ENCODE data around the gene METTL17.
"Not testable (repeated sequence)": the region's sequence is repeated elsewhere in the genome, so short reads cannot be mapped to it uniquely, and the experiment has no call there.

The METTL17 gene
- 53.2 to 78.7 (median 63.4) reads per million in 4 donors for total RNA-seq

- peak; percentile 70 to 95 (median 79) for DNase-seq
These were observed at the start of gene METTL17 for GRCh38 chr14:20989787-20990600. TSS of gene METTL17 (plus strand) at chr14:20989980. CDS start at chr14:20990003, 23 bp downstream.

DNA sequence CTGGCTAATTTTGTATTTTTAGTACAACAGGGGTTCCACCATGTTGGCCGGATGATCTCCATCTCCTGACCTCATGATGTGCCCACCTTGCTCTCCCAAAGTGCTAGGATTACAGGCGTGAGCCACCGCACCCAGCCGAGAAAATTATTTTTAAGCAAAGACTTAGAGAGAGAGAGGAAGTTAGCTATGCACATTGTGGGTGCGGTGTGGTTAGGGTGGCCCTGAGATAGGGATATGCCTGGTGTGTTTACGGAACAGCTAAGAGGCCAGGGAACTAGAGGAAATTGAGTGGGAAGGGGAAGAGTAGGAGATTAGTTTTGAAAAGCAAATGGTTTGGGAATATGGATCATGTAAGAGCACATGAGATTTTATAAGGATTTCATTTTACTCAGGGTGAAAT lies 44.6 kb upstream of the METTL17 start:
- DNase-seq, result not testable (repeated sequence)

GRCh38 chr14:20946707-20947106 lies 43.1 kb upstream of the METTL17 start:
- not testable (repeated sequence) for DNase-seq

- DNase-seq, result not testable (repeated sequence)
These were observed 34.8 kb upstream of the METTL17 start, which contains the start of gene RNASE2 for GRCh38 chr14:20954736-20955537. TSS of gene RNASE2 (plus strand) at chr14:20955487. CDS start at chr14:20955772, 285 bp downstream.

DNA sequence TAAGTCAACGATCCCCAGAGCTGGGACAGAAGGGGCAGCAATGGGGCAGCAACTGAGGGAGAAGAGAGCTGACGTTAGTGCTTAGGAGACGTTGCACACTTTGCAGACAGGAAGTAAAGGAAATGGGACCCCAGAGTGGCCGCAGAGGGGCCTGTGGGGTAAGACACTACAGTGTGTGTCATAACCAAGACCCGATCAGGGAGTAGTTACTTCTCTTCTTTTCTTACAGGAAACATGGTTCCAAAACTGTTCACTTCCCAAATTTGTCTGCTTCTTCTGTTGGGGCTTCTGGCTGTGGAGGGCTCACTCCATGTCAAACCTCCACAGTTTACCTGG lies 34.3 kb upstream of the METTL17 start:
- DNase-seq, result not testable (repeated sequence)

DNA sequence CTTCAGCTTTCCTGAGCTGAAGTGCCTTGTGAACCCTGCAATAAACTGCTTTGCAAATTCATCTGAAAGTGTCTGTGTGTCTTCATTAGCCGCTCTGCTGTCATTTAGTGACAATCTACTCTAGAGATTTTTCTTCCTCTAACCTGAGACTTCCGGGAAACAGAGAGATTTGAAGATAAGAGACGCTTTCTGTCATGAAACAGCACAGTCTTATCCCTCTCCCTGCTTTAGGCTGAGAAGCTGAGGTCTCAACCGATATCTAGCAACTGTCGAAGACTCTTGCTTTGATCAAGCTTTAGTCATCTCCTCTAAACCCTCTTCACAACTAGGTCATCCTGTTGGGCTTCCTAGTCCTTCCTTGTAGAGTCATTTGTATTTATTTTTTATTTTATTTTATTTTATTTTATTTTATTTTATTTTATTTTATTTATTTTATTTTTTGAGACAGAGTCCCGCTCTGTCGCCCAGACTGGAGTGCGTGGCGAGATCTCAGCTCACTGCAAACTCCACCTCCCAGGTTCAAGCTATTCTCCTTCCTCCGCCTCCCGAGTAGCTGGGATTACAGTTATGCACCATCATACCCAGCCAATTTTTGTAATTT lies 33.3 kb upstream of the METTL17 start:
- peak in 1 of 5 donors; percentile 57 for DNase-seq

DNA sequence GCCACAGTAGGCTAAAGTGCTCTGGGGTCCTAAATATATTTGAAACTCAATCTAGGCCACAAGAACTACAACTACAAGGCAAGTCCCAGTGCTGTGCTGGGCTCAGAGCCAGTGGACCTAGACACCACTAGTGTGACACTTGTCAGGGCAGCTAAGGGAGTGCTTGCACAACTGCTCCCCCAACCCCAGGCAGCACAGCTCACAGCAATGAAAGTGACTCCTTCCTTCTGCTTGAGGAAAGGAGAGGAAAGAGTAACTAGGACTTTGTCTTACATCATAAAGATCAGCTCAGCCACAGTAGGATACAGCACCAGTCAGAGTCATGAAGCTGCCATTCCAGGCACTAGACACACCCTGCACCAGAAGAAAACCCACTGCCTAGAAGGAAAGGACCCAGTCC lies 30.8 kb upstream of the METTL17 start:
- DNase-seq, result not testable (repeated sequence)

DNA sequence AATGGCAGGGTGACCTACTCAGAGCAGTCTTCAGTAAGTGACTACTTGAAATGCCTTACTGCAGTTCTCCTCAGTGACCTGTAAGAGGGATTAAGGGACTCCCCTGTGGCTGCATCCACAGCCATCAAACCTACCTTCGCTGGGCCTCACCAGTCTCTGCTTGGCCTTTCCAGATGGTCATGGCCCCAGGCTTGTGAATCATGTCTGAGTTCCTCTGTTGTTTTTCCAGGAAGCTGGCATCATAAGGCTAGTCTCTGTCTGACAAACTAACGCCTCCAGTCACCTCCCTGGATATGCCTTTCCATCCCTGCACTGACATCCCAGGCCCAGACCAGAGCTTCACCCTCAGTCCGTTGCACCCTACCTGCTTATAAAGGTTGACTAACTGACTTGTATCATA lies 20.4 kb upstream of the METTL17 start:
- DNase-seq, result no peak

DNA sequence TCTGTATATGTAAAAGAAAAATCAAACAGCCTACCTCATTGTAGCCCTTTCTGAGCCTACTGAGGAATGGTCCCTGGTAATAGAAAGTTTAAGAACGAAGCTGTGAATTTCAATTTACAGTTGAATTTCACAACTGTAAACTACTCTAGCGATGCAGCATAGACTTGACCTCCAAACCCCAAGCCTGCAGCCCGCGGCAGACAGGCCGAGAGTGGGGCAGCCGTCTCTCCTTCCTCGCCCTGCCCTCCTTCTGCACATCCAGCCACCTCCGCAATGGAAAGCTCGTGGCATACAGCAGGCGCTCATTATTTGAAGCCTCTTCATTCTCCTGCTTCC lies 19.2 kb upstream of the METTL17 start:
- no peak for DNase-seq

DNA sequence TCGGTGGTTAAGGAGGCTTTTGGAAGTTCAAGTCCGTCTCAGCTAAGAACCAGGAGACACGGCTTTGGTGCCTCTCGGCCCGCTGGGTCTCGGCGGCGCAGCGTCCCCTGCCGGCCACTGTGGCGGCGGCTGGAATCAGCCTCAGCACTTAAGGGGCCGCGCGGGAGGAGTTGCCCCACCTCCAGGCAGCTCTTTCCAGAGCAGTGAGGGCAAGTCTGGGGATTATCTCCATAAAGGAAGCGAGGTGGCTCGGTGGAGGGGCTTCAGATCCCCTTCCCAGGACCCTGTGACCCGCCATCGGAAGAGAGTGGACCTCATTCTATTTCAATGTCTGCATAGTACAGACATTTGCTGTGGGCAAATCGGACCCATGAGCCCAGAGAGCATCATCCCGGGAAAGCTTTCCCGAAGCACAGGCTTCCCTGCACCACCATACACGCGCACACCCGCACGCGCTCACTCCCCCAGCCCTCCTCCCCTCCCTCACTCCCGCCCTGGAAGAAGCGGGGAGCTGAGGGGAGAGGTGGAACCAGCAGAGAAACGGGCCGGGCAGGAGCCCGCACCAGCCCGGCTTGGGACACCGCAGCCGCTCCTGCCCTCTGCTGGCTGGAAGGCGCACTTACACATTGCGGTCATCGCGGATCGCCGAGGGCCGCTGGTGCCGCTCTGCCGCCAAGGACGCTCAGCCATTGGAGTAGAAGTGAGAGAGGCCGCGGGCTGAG lies 18.6 kb upstream of the METTL17 start:
- peak; percentile 54 to 82 (median 66) for DNase-seq

- no peak for DNase-seq
These were observed 18.1 kb upstream of the METTL17 start for GRCh38 chr14:20971705-20972021.

DNA sequence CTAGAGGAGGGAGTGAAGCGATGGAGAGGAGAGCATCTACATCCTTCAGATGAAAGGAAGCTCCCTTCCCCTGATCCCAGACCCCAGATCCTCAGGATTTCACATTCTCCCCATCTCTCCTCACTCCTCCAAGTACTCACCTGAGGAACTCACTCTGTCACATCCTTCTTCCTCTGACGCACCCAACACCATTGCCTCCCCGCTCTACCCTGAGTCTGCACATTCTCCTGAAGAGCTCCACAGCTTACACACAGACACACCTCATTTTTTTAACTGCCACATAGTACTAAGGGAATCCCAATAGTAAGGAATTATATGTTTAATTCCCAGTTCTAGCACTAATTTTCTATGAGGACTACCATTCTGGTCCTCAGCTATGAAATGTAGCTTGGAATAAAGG lies 16.3 kb upstream of the METTL17 start:
- DNase-seq, result no peak

DNA sequence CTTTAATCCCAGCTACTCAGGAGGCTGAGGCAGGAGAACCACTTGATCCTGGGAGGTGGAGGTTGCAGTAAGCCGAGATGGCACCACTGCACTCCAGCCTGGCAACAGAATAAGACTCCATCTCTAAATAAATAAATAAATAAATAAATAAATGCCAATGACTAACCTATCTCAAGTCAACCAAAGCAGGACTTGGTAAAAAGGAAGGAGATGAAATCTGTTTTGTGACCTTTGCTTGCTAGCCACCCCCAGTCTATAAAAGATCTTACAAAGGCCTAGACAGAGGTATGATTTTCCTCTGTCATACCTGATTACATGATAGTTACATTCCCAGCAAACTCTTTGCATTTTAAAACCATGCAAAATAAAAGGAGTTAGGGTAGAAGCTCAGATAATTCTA lies 13.5 kb upstream of the METTL17 start:
- no peak for DNase-seq

DNA sequence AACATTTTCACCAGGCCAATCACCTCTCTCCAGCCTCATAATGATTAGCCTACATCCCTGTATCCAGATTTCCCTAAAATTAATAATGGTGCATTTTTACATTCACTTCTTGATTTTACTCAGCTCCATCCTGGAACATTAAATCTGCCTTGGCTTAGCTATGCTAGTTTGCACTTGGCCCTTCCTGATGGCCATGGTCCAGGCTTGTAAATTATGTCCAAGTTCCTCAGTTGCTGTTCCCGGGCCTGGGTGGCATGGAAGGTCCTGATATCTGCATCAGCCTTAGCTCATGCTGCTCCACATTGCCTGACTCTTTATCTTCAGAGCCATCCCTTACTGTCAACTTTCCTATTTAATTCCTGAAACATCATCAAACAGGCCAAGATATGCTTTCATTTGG lies 11.1 kb upstream of the METTL17 start:
- no peak for DNase-seq

DNA sequence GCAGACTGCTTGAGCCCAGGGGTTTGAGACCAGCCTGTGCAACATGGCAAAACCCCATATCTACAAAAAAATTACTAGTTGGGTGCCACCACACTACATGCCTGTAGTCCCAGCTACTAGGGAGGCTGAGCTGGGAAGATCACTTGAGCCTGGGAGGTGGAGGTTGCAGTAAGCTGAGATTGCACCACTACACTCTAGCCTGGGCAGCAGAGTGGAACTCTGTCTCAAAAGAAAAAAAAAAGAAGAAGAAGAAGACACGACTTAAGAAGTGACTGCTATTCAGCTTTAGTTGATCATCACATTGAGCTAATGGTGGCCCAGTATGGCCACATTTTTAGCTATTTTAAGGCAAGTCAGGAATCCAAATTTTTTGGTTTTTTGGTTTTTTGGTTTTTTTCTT lies 8.9 kb upstream of the METTL17 start:
- no peak for DNase-seq

DNA sequence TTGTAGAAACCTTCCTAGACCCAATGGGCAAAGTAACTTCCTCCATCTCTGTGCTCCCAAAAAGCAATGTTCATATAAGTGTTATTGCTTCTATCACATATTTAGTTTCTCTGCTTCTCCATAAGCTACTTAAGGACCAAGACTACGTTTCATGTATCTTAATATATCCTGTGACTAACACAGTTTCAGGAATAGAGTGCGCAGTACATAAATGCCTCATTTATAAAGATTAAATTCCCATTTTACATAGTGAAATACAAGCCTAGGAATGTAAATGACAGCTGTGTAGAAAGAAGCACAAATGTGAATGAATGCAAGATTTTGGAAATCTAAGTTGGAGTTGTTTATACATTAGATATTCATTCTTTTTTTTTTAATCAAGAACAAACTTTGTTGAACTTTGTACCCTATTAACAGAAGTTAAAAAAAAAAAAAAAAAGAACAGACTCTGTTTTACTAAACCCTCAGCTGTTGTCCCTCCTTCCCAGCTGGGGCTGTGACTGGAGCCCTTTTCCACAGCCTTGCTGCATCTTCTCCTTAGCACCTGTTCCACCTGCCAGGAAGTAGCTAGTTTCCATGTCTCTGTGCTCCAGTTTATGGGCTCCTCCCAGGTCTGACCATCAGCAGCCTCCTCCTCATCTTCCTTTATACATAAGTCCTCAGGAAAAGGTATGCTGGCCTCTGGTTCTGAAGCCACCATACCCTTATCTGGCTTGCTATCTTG lies 7.0 kb upstream of the METTL17 start:
- DNase-seq, result no peak

DNA sequence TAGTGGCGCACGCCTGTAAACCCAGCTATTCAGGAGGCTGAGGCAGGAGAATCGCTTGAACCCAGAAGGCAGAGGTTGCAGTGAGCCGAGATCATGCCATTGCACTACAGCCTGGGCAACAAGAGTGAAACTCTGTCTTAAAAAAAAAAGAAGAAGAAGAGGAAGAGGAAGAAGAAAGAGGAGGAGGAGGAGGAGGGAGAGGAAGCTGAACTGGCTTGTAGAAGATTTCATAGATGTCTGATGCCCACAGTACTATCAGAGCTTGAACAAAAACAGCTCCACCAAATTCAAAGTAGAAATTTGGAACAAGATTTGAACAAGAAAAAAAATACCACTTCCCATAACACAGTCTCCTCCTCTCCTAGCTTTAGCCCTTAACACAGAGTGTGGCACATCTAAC lies 4.1 kb upstream of the METTL17 start:
- not testable (repeated sequence) for DNase-seq

DNA sequence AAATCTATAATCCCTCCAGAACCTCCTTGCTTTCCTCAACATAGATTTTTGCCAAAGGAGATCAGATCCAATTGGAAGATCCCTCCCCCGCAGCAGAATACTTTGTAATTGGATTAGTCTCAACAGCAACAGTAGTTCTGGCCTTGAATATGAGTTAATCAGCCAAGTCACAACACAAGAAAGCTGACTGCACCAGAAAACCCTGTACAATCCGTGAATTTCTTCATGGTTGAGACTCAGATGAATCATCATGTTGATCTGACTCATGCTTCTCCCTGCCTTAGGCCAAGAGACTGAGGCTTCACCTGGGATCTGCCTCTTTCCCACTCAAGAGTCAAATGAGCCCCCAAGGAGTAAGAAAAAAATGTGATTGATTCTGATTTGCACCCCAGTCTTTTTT lies 3.0 kb upstream of the METTL17 start:
- peak in 1 of 5 donors; percentile 30 for DNase-seq

- no peak for DNase-seq
These were observed 886 bp upstream of the METTL17 start for GRCh38 chr14:20988717-20989470.

- no peak for DNase-seq
These were observed 351 bp upstream of the METTL17 start for GRCh38 chr14:20989471-20989786.

DNA sequence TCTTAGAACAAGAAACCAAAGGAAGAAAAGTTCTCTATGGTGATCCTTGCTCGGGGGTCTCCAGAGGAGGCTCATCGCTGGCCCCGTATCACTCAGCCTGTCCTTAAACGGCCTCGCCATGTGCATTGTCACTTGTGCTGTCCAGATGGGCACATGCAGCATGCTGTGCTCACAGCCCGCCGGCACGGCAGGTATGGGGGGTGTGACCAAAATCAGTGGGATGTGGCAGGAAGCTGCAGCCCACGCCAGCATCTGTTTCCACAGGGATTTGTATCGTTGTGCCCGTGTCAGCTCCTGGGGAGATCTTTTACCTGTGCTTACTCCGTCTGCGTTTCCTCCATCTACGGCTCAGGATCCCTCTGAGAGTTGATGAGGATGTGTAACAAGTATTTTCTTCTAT lies 6.7 kb downstream of the METTL17 start:
- no peak for DNase-seq

- DNase-seq, result no peak
These were observed 7.3 kb downstream of the METTL17 start for GRCh38 chr14:20997115-20997514.
